ENCODE data around the gene PRM1. TPM values are rescaled to one million over a fixed set of nuclear protein-coding genes. Genes with fewer than 3 reads are reported as not detected.

Gene PRM1
- total RNA-seq, 1 experiment from 2014 or later: not detected

DNA sequence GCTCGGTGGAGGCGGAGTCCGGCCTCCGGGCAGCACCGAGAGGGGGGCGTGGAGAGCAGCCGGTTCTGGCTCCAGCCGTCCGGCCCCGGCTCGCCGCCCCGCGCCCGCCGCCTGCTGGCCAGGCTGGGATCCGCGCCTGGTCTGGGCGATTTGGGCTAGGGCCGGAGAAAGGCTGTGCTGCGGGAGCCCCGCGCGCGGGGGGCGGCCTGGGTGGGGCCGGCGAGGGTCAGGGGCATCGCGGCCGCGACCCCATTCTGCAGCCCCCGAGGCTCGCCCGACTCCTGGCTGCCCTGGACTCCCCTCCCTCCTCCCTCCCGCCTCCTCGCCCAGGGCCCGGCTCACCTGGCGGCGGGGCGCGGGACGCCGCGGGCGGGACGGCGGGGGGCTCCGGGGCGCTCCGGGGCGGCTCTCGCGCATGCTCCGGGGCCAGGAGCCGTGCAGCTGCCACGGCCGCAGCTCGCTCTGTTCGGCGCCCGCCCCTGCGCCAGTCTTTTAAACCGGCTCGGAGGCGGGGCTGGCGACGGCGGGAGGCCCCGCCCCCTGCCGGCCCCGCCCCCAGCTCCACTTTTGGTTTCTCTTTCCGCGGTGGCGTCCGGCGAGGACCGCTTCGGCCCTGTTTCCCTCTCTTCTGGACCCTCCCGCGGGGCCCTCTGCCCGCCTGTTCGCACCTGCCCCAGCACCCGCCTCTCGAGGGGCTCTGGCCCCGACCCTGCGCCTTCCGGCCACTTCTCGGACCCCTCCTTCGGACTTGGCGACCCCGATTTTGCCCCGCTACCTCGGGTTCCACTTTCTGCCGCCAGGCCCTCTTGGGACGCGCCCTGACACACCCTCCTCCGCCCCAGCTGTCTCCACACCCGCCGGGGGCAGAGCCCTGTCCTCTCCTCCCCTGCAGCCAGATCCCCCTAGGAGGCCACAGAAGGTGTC lies 25.1 kb downstream of the PRM1 start, which contains the start of gene SOCS1:
Gene SOCS1 (minus strand): TSS at position 468 of the 924 bp plus-strand sequence. CDS start 726 bp downstream, outside the sequence.
- no peak within 1 kb of the TSS for H2AFZ ChIP-seq (ENCODE audit: low read length)
- H4K8ac ChIP-seq (replicated peaks; ENCODE audit: insufficient read length, low read depth, low read length): no peak within 1 kb of the TSS
- H3K4me1 Mint-ChIP-seq: peaks cover 30 to 31% of the 10 kb centered on the region in 2 experiments
- no peak within 1 kb of the TSS for H2AK5ac ChIP-seq (ENCODE audit: insufficient read length, low read length)
- H4K91ac ChIP-seq (ENCODE audit: insufficient read length, low read depth, low read length): no peak within 1 kb of the TSS
- TF ChIP-seq, protein P1, sequence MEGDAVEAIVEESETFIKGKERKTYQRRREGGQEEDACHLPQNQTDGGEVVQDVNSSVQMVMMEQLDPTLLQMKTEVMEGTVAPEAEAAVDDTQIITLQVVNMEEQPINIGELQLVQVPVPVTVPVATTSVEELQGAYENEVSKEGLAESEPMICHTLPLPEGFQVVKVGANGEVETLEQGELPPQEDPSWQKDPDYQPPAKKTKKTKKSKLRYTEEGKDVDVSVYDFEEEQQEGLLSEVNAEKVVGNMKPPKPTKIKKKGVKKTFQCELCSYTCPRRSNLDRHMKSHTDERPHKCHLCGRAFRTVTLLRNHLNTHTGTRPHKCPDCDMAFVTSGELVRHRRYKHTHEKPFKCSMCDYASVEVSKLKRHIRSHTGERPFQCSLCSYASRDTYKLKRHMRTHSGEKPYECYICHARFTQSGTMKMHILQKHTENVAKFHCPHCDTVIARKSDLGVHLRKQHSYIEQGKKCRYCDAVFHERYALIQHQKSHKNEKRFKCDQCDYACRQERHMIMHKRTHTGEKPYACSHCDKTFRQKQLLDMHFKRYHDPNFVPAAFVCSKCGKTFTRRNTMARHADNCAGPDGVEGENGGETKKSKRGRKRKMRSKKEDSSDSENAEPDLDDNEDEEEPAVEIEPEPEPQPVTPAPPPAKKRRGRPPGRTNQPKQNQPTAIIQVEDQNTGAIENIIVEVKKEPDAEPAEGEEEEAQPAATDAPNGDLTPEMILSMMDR (conservative IDR thresholded peaks at IDR 0.05): peak; percentile 96
- H4K20me1 ChIP-seq (ENCODE audit: control insufficient read depth, insufficient read depth, insufficient read length): peaks cover 6% of the 10 kb centered on the region
- H3K23ac ChIP-seq (ENCODE audit: insufficient read length, low read depth, low read length): no peak within 1 kb of the TSS
- peak within 1 kb of the TSS; percentile 86 for H3K14ac ChIP-seq (ENCODE audit: insufficient read depth, low read length)
- H3K79me1 ChIP-seq (ENCODE audit: insufficient read depth, low read depth, low read length, poor library complexity, severe bottlenecking): no peaks in the 10 kb centered on the region
- no peak within 1 kb of the TSS for H2BK120ac ChIP-seq (ENCODE audit: low read depth, low read length, poor library complexity, severe bottlenecking)
- no peak within 1 kb of the TSS for H3K4ac ChIP-seq (ENCODE audit: low read depth, low read length)
- H4K5ac ChIP-seq (ENCODE audit: insufficient read length, low read depth, low read length): no peak within 1 kb of the TSS
- peaks cover 5 to 13% (median 8%) of the 10 kb centered on the region in 3 experiments; a peak in 5 of 7 replicates for H3K36me3 Mint-ChIP-seq (ENCODE audit: insufficient read depth in 1 of 3, low read depth in 3 of 3)
- H3K4me3 Mint-ChIP-seq: peak within 1 kb of the TSS; percentile 87 to 89
- no peaks in the 10 kb centered on the region for H3K27me3 ChIP-seq (ENCODE audit: insufficient read depth, low read length)
- H3K27ac Mint-ChIP-seq: peak within 1 kb of the TSS; percentile 81 to 92 (median 92); a peak in 6 of 7 replicates
- H3K9ac ChIP-seq (ENCODE audit: extremely low read depth, insufficient read length, low read length): peak within 1 kb of the TSS; percentile 64
- H2BK5ac ChIP-seq (ENCODE audit: insufficient read length, low read length): no peak within 1 kb of the TSS
- H3K23me2 ChIP-seq (ENCODE audit: insufficient read length, low read depth, low read length, poor library complexity, severe bottlenecking): peaks cover 9% of the 10 kb centered on the region
- no peaks in the 10 kb centered on the region for H3K9me3 ChIP-seq (ENCODE audit: control insufficient read depth, low read depth, low read length)
- H3K4me2 ChIP-seq (ENCODE audit: insufficient read depth, insufficient read length, low read length): peak within 1 kb of the TSS; percentile 78
- peaks cover 5% of the 10 kb centered on the region; the same call in 1 of the 2 replicates for H3K4me1 ChIP-seq (ENCODE audit: insufficient read depth, low read length)
- no peak within 1 kb of the TSS for H2BK20ac ChIP-seq (ENCODE audit: low read depth, low read length, poor library complexity, severe bottlenecking)
- H3K18ac ChIP-seq (ENCODE audit: insufficient read length, low read depth, low read length): peak within 1 kb of the TSS; percentile 66
- no peak within 1 kb of the TSS for H3K27ac ChIP-seq (ENCODE audit: insufficient read length, low read depth, low read length)
- peak; percentile 86 for DNase-seq
- H3T11ph ChIP-seq (ENCODE audit: low read length): no peak within 1 kb of the TSS
- no peak within 1 kb of the TSS for H3K56ac ChIP-seq (ENCODE audit: insufficient read length, low read depth, low read length)
- peaks cover 10% of the 10 kb centered on the region; the same call in 1 of the 2 replicates for H3K79me2 ChIP-seq (ENCODE audit: insufficient read depth, low read length)
- no peaks in the 10 kb centered on the region; the same call in 1 of the 2 replicates for H3K27me3 Mint-ChIP-seq (ENCODE audit: low read depth)
- no peak within 1 kb of the TSS for H2BK15ac ChIP-seq (ENCODE audit: low read depth, low read length)
- no CpG with 5 or more reads among the region's 100 CpGs for WGBS (ENCODE audit: extremely low coverage, insufficient read length, low lambda C conversion rate)
- no peaks in the 10 kb centered on the region for H3K9me3 Mint-ChIP-seq
- H2BK12ac ChIP-seq (ENCODE audit: insufficient read length, low read depth, low read length): no peak within 1 kb of the TSS

Data from H9 (cell line).